Choroid plexus epithelial cell (primary cell): ENCODE measurements around the gene PGAP2.

ENCODE experiments used
- DNase-seq: peaks from one replicate; pipeline ENCODE4 v3.0.0-alpha.2; 2010; ENCODE audit warnings: low read depth
- H3K4me3 ChIP-seq: 2 replicates; pipeline ENCODE4 v1.5.1; 2011; ENCODE audit warnings: low read depth, mild to moderate bottlenecking, control low read depth, low read length, moderate library complexity
- CTCF ChIP-seq: conservative IDR thresholded peaks from 2 replicates; pipeline ENCODE4 v1.5.1; 2011; ENCODE audit warnings: low read depth, mild to moderate bottlenecking, control low read depth, inconsistent platforms, low read length, moderate library complexity

Gene PGAP2

GRCh38 chr11:3796801-3797328 is 11.5 kb upstream of the PGAP2 start:
- peak overlapping the region; percentile 91 for H3K4me3 ChIP-seq
- no peak for DNase-seq
- TF ChIP-seq CTCF, result peak; percentile 7

- TF ChIP-seq CTCF, result no peak
- H3K4me3 ChIP-seq, result peak within 1 kb of the TSS; percentile 91
- DNase-seq, result peak; percentile 100
Observed at GRCh38 chr11:3797329-3798090, 10.8 kb upstream of the PGAP2 start, which contains the start of gene NUP98. Gene NUP98 (minus strand): TSS chr11:3797554. CDS start chr11:3782117, 15,437 bp downstream.

- no peak for TF ChIP-seq CTCF
- no peak overlapping the region for H3K4me3 ChIP-seq
- no peak for DNase-seq
Observed at GRCh38 chr11:3799143-3799542, 9.2 kb upstream of the PGAP2 start.

GRCh38 chr11:3799873-3800272 is 8.5 kb upstream of the PGAP2 start:
- no peak for TF ChIP-seq CTCF
- no peak for DNase-seq
- H3K4me3 ChIP-seq, result no peak overlapping the region

- TF ChIP-seq CTCF, result no peak
- no peak for DNase-seq
Observed at GRCh38 chr11:3802011-3802790, 6.2 kb upstream of the PGAP2 start.

GRCh38 chr11:3803726-3804495 is 4.4 kb upstream of the PGAP2 start:
- DNase-seq, result no peak
- no peak for TF ChIP-seq CTCF

More at GRCh38 chr11:3802011-3802790, 6.2 kb upstream of the PGAP2 start:
- no peak overlapping the region for H3K4me3 ChIP-seq

More at GRCh38 chr11:3803726-3804495, 4.4 kb upstream of the PGAP2 start:
- H3K4me3 ChIP-seq, result no peak overlapping the region
